HL-60 (cell line): ENCODE results near the gene CSNK2B.

ENCODE experiments used
- CTCF ChIP-seq: IDR thresholded peaks from one replicate; pipeline ENCODE4 v1.5.1; 2011; ENCODE audit warnings: low read length, control low read depth, inconsistent platforms; ENCODE audit not compliant: insufficient read depth
- GABPA ChIP-seq: IDR thresholded peaks from 2 replicates; pipeline ENCODE4 v1.6.1; 2012; ENCODE audit warnings: low read depth
- POLR2AphosphoS5 ChIP-seq: IDR thresholded peaks from 2 replicates; pipeline ENCODE4 v1.6.1; 2012; ENCODE audit warnings: low read depth
- SPI1 ChIP-seq: IDR thresholded peaks from 2 replicates; pipeline ENCODE4 v1.6.1; 2012; ENCODE audit warnings: low read depth, mild to moderate bottlenecking, borderline replicate concordance
- TF ChIP-seq, protein P1 (sequence below): IDR thresholded peaks from 2 replicates; pipeline ENCODE4 v1.6.1; 2012; ENCODE audit warnings: low read depth; ENCODE audit not compliant: insufficient replicate concordance

DNA sequence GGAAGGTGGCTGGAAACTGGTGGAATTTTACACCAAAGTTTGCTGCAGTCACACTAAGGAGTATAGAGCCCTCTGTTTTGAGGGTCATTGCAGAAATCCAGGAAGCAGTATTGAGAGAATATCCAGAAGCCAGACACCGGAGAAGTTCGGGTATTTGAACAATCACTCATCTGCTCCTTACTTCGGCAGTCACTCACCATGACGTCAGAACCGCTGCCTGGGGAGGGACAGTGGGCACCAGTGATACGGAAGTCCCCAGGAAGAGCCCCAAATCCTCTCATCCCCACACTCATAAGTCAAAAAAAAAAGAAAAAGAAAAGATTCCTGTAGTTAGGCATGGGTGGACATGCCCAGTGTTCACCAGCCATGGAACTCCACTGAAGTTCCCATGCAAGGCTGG, 11.0 kb downstream of the CSNK2B start:
- TF ChIP-seq CTCF (no peak), GABPA (no peak), POLR2AphosphoS5 (no peak), SPI1 (no peak)
- TF ChIP-seq, protein P1, sequence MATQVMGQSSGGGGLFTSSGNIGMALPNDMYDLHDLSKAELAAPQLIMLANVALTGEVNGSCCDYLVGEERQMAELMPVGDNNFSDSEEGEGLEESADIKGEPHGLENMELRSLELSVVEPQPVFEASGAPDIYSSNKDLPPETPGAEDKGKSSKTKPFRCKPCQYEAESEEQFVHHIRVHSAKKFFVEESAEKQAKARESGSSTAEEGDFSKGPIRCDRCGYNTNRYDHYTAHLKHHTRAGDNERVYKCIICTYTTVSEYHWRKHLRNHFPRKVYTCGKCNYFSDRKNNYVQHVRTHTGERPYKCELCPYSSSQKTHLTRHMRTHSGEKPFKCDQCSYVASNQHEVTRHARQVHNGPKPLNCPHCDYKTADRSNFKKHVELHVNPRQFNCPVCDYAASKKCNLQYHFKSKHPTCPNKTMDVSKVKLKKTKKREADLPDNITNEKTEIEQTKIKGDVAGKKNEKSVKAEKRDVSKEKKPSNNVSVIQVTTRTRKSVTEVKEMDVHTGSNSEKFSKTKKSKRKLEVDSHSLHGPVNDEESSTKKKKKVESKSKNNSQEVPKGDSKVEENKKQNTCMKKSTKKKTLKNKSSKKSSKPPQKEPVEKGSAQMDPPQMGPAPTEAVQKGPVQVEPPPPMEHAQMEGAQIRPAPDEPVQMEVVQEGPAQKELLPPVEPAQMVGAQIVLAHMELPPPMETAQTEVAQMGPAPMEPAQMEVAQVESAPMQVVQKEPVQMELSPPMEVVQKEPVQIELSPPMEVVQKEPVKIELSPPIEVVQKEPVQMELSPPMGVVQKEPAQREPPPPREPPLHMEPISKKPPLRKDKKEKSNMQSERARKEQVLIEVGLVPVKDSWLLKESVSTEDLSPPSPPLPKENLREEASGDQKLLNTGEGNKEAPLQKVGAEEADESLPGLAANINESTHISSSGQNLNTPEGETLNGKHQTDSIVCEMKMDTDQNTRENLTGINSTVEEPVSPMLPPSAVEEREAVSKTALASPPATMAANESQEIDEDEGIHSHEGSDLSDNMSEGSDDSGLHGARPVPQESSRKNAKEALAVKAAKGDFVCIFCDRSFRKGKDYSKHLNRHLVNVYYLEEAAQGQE = no peak
